ENCODE measurements around the gene QSOX2.

The QSOX2 gene

GRCh38 chr9:136229096-136230065 lies 16.2 kb downstream of the QSOX2 start:
- Histone ChIP-seq H3K4me1 (ENCODE audit: insufficient read depth, low read length, severe bottlenecking) (peaks cover 71% of the 10 kb centered on the region), H3K79me2 (ENCODE audit: insufficient read depth, low read length) (peaks cover 3% of the 10 kb centered on the region; the same call in 1 of the 2 replicates), H3K27ac (ENCODE audit: low read depth, low read length, poor library complexity, severe bottlenecking) (peak overlapping the region; percentile 99), H3K4me2 (ENCODE audit: low read length) (peak overlapping the region; percentile 17), H3K27me3 (ENCODE audit: insufficient read depth, low read length) (no peaks in the 10 kb centered on the region), H3F3A (ENCODE audit: insufficient read depth, low read length) (peaks cover 7% of the 10 kb centered on the region; the same call in 1 of the 2 replicates), H3K9ac (ENCODE audit: low read length) (peak overlapping the region; percentile 43), H2AFZ (ENCODE audit: low read length) (no peak overlapping the region), H3K4me3 (ENCODE audit: low read depth, low read length, poor library complexity, severe bottlenecking) (peak overlapping the region; percentile 9), H3K9me2 (ENCODE audit: low read depth, low read length) (no peaks in the 10 kb centered on the region), H3K36me3 (ENCODE audit: insufficient read depth, low read length) (peaks cover 39% of the 10 kb centered on the region), H4K20me1 (ENCODE audit: insufficient read depth, low read length) (no peaks in the 10 kb centered on the region), H3K9me3 (ENCODE audit: low read length) (no peaks in the 10 kb centered on the region)
- TF ChIP-seq CTCF (IDR thresholded peaks at IDR 0.05; ENCODE audit: low read length) (no peak), EZH2 (IDR thresholded peaks at IDR 0.05; ENCODE audit: borderline replicate concordance, low read length) (no peak)

GRCh38 chr9:136228107-136228875 lies 17.3 kb downstream of the QSOX2 start:
- H3K9ac ChIP-seq (ENCODE audit: low read length), result peak overlapping the region; percentile 43
- no peaks in the 10 kb centered on the region for H4K20me1 ChIP-seq (ENCODE audit: insufficient read depth, low read length)
- no peaks in the 10 kb centered on the region for H3K27me3 ChIP-seq (ENCODE audit: insufficient read depth, low read length)
- no peaks in the 10 kb centered on the region for H3K9me2 ChIP-seq (ENCODE audit: low read depth, low read length)
- peak overlapping the region; percentile 99 for H3K27ac ChIP-seq (ENCODE audit: low read depth, low read length, poor library complexity, severe bottlenecking)
- peaks cover 40% of the 10 kb centered on the region for H3K36me3 ChIP-seq (ENCODE audit: insufficient read depth, low read length)
- peaks cover 71% of the 10 kb centered on the region for H3K4me1 ChIP-seq (ENCODE audit: insufficient read depth, low read length, severe bottlenecking)
- TF ChIP-seq CTCF (IDR thresholded peaks at IDR 0.05; ENCODE audit: low read length), result no peak
- TF ChIP-seq EZH2 (IDR thresholded peaks at IDR 0.05; ENCODE audit: borderline replicate concordance, low read length), result no peak
- no peaks in the 10 kb centered on the region for H3K9me3 ChIP-seq (ENCODE audit: low read length)
- peak overlapping the region; percentile 9 for H3K4me3 ChIP-seq (ENCODE audit: low read depth, low read length, poor library complexity, severe bottlenecking)
- H3K4me2 ChIP-seq (ENCODE audit: low read length), result peak overlapping the region; percentile 17
- no peak overlapping the region for H2AFZ ChIP-seq (ENCODE audit: low read length)
- H3K79me2 ChIP-seq (ENCODE audit: insufficient read depth, low read length), result peaks cover 3% of the 10 kb centered on the region; the same call in 1 of the 2 replicates
- H3F3A ChIP-seq (ENCODE audit: insufficient read depth, low read length), result peaks cover 7% of the 10 kb centered on the region; the same call in 1 of the 2 replicates

DNA sequence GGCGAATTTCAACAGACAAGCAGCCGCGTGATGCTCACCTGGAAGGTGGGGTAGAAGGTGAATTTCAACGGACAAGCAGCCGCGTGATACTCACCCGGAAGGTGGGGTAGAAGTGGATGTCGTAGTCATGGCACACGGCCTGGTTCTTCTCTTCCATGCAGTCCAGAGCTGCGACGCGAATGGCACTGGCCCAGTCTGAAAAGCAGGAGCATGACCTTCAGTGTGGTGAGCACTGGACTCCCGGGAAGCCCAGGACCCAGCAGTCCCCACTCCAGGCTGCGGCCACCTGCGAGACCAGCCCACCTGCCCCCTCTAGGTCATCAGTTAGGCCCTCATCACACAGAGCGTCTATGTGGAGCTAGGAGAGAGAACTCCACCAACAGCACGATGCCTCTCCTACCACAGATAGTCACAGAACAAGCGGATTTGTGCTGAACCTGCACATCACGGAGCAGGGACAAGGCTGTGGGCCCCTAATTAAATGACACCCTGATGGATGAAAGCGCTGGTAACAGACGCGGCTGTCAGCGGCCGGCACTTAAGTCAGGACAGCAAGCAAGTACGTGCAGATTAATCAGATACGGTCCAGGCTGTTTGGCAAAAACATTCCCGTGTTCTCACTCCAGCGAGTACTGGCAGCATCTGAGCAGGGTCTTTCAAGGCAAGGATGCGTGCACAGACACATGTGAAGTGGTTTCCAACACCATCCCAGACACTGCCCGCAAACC lies 18.8 kb downstream of the QSOX2 start:
- Histone ChIP-seq H2AFZ (ENCODE audit: low read length) (no peak overlapping the region), H3K9me3 (ENCODE audit: low read length) (no peaks in the 10 kb centered on the region), H3K36me3 (ENCODE audit: insufficient read depth, low read length) (peaks cover 44% of the 10 kb centered on the region), H3K9me2 (ENCODE audit: low read depth, low read length) (no peaks in the 10 kb centered on the region), H3F3A (ENCODE audit: insufficient read depth, low read length) (peaks cover 7% of the 10 kb centered on the region; the same call in 1 of the 2 replicates), H3K9ac (ENCODE audit: low read length) (peak overlapping the region; percentile 78), H3K4me3 (ENCODE audit: low read depth, low read length, poor library complexity, severe bottlenecking) (peak overlapping the region; percentile 58), H3K4me1 (ENCODE audit: insufficient read depth, low read length, severe bottlenecking) (peaks cover 78% of the 10 kb centered on the region), H3K27ac (ENCODE audit: low read depth, low read length, poor library complexity, severe bottlenecking) (peak overlapping the region; percentile 99), H3K4me2 (ENCODE audit: low read length) (peak overlapping the region; percentile 76), H3K27me3 (ENCODE audit: insufficient read depth, low read length) (no peaks in the 10 kb centered on the region), H4K20me1 (ENCODE audit: insufficient read depth, low read length) (no peaks in the 10 kb centered on the region), H3K79me2 (ENCODE audit: insufficient read depth, low read length) (peaks cover 3% of the 10 kb centered on the region; the same call in 1 of the 2 replicates)
- TF ChIP-seq EZH2 (IDR thresholded peaks at IDR 0.05; ENCODE audit: borderline replicate concordance, low read length), result no peak
- no peak for TF ChIP-seq CTCF (IDR thresholded peaks at IDR 0.05; ENCODE audit: low read length)
